DMS 273 treated with DMSO at 0.1 percent for 48 hours (cell line): ENCODE results near the gene OTUD6A.
"Not testable (repeated sequence)": the region's sequence is repeated elsewhere in the genome, so short reads cannot be mapped to it uniquely, and the experiment has no call there.

Experiments
- DNase-seq: peaks from one replicate; lab custom pipeline; 2025; lab: John Stamatoyannopoulos, UW

Gene OTUD6A

GRCh38 chrX:70049406-70049805 is 12.9 kb upstream of the OTUD6A start:
- DNase-seq, result no peak

GRCh38 chrX:70049925-70050324 is 12.3 kb upstream of the OTUD6A start, which contains the start of gene AWAT2:
Gene AWAT2, minus strand, starts transcription at chrX:70049938. Its CDS starts 6 bp downstream, at chrX:70049932.
- no peak for DNase-seq

DNA sequence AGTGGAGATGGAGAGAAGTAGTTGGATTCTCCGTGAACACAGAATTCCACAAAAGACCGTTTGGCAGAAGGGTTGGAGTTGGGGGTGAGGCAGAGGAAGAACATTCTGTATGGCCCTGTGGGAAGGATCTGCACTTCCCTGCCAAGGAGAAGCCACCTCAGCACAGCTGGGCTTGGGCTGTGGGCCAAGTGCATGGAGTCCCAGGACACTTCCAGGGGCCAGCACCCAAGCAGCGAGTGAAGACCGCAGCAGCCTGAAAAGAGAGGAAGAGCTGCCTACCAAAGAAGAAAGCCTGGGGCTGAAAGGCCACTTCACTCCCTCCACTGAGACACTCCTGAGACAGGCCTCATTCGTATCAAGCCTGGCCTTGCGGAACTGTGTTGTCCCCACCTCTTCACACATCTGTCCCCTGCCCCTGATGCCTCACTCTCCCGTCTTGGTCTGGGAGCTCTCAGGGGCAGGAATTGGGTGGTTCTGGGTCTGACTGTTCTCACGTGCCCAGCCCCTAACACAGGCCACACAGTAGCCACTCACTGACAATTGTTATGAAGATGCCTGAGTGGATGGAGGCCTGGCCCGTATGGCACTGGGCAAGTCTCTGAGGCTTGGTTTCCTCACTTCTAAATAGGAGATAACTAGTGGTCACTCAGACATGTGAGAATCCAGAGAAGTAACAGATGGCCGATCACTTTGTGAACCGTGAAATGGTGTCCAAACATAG is 9.2 kb upstream of the OTUD6A start:
- no peak for DNase-seq

DNA sequence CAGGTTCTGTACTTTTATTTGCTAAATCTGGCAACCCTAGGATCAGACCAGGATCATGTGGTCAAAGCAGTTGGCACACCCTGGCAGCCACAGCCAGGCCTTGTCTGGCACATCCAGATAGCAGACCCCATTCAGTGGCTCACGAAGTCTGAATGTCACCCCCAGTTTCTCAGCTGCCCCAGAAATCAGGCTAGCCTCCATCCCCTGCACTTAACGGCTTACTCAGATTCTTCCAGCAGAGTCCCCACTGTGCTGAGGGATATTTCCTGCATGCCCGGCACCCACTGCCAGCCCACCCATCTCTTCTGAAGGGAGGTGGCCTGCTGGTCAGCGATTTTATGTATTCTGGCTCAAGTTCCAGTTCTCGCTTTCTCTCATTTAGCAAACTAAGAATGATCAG is 7.9 kb upstream of the OTUD6A start:
- no peak for DNase-seq

DNA sequence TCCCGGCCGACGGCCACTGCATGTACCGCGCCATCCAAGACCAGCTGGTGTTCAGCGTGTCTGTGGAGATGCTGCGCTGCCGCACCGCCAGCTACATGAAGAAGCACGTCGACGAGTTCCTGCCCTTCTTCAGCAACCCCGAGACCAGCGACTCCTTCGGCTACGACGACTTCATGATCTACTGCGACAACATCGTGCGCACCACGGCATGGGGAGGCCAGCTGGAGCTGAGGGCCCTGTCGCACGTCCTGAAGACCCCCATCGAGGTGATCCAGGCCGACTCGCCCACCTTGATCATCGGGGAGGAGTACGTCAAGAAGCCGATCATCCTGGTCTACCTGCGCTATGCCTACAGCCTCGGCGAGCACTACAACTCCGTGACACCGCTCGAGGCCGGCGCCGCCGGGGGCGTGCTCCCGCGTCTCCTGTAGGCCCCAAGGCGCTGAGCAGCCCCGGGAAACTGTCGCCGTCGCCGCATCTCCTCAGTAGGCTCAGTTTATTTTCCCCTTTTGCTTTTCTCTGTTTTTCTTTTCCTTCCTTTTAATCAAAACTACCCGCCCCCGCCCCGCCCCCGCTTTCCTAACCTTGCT is 799 bp downstream of the OTUD6A start:
- no peak for DNase-seq

DNA sequence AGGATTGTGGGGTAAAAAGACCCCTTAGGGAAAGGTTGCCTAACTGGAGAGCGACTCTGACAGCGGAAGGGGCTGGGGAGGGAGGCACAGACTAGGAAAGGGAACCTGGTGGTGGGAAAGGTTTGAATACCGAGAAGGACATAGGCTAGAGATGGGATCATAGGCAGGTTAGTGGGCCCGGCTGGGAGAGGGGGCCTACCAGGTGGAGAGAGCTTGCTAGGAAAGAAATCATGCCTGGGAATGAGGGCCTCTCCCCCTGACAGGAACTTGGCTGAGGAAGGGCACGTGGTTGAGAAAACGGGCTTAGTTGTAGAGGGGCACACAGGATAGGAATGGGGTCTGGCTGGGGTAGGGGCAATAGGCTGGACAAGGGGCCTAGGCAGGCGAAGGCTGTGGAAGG is 4.4 kb downstream of the OTUD6A start:
- no peak for DNase-seq

GRCh38 chrX:70079297-70079696 is 17.0 kb downstream of the OTUD6A start:
- DNase-seq, result no peak

GRCh38 chrX:70079870-70080269 is 17.6 kb downstream of the OTUD6A start:
- DNase-seq, result no peak

- no peak for DNase-seq
These were observed 20.5 kb downstream of the OTUD6A start for GRCh38 chrX:70082723-70083122.

DNA sequence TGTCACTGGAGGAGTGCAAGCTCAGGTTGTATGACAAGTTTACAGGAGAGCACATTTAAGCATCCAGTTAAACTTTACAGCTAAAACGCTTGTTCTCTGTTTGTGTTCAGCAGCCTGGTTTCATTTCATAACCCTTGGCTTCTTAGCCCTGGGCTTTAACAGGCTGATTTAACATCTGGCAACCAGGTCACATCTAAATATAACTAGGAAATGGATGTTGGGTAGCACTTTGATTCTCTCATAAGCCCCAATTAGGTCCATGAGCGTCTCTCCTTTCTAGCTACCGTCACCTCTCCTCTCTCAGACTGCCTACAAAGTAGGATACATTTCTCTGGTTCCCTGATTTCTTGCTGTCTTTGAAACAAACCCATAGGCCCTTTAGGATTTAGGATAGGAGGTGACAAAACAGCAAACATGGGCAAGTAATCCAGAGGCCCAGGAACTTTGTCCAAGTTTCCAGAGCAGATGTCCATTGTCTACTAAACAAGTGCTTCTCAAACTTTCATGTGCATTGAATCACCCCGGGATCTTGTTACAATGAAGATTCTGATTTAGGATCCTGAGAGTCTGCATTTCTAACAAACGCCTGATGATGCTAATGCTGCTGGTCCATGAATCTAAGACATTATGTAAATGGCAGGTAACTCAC is 22.5 kb downstream of the OTUD6A start:
- DNase-seq, result no peak

- peak; percentile 9 for DNase-seq
These were observed 25.8 kb downstream of the OTUD6A start for GRCh38 chrX:70087857-70088630.

DNA sequence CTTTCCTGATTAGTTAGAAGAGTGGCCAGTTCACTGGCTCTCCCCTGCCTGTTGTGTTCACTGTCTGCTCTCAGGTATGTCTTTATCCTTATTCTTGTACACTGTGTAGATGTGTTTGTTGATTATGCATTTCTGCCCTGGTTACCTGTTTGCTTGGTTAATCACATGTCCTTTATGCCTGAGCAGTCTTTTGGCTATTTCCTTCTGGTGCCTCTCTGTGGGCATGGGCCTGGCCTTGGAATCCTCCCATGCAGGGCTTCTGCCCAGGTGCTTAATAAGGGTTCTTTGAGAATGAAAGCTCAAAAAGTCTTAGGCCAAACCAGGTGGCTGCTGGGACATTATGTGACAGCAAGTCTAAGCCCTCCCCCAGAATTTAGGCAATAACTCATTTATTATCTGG is 26.5 kb downstream of the OTUD6A start:
- no peak for DNase-seq

GRCh38 chrX:70089604-70090297 is 27.5 kb downstream of the OTUD6A start:
- no peak for DNase-seq

- no peak for DNase-seq
These were observed 30.0 kb downstream of the OTUD6A start for GRCh38 chrX:70092247-70092646.

DNA sequence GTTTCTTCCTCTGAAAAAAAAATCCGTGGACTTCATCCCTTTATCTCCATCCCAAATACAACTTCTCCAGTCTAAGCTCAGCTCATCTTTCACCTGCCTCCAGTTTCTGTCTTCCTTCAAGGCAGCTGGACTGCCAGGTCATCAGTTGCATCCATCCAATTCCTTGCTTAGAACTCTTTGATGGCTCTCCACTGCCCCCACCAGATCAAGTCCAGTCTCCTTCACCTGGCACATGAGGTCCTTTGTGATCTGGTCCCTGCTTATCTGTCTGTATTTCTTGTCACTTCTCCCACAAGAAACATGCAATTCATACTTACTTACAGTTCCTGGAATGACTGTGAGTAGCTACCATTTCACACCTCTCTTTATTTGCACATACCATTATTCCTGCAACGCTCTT is 33.8 kb downstream of the OTUD6A start:
- DNase-seq, result no peak

- no peak for DNase-seq
These were observed 43.0 kb downstream of the OTUD6A start for GRCh38 chrX:70105229-70105628.

DNA sequence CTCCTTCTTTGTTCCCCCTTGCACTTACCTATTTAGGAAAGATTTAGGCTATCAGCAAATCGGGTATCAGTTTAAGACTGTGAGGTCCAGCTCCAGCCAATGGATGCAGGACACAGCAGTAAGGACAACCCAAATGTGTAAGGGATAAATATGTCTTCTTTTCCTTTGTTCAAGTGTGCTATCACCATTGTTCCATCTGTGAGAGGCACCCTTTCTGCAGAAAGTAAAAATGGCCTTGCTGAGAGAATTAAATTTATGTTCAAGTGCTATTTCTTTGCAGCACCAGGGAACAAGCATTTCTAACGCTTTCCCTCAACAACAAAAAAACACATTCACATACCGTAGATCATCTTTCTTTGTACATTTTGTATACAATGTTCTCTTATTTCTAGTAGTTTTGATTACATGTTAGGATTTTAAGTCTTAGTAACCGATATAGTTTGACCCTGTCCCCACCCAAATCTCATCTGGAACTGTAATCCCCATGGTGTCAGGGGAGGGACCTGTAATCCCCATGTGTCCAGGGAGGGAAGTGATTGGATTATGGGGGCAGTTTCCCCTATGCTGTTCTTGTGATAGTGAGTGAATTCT is 49.3 kb downstream of the OTUD6A start:
- DNase-seq, result not testable (repeated sequence)
